HepG2 (cell line): ENCODE data around the gene KIF1C. TPM values are rescaled to one million over a fixed set of nuclear protein-coding genes. Genes with fewer than 3 reads are reported as not detected.

Experiments used
- ATAC-seq: fragments of 200-7000 bp; cut with Tn5 transposase; 3 replicates; pipeline ENCODE4 v1.9.1; 2020; ENCODE audit warnings: mild to moderate bottlenecking, moderate library complexity
- BruUV-seq: library from RNA; stranded (reverse); fragments of 400-500 nt; replicated peaks from 2 replicates; lab custom pipeline; 2021; lab: Mats Ljungman, UMichigan
- CTCF ChIA-PET: fragments of 300-600 bp; formaldehyde crosslinking; extraction: SDS; loops from one replicate; lab custom pipeline; 2021; ENCODE audit warnings: low total read pairs, inconsistent platforms, low intra/inter-chr PET ratio; lab: Yijun Ruan, JAX
- POLR2A ChIA-PET: fragments of 350-600 bp; sonication (Branson Sonifier 250); formaldehyde crosslinking; loops from one replicate; lab custom pipeline; 2020; ENCODE audit warnings: antibody characterized with exemption, inconsistent platforms; lab: Yijun Ruan, JAX
- DNase-seq: peaks from one replicate; pipeline ENCODE4 v3.0.0-alpha.2; 2015; ENCODE audit warnings: low spot score
- FAIRE-seq: peaks from 3 replicates; lab custom pipeline; 2011; peaks lifted over from hg19 to GRCh38; lab: Jason Lieb, UNC
- H2AFZ ChIP-seq: one replicate; pipeline ENCODE4 v1.6.1; 2011; ENCODE audit warnings: low read length, inconsistent platforms
- H3K27ac ChIP-seq: fragments of 300-600 bp; 3 replicates; pipeline ENCODE4 v1.8.0; 2011; ENCODE audit warnings: mixed run types, mild to moderate bottlenecking, mixed read lengths, low read length, inconsistent platforms; ENCODE audit not compliant: insufficient read depth; ENCODE audit errors: extremely low read length
- H3K27me3 ChIP-seq, 2 experiments: fragments of 200-600 bp in 1 of 2; 2 replicates in 1 of 2; 3 replicates in 1 of 2; pipeline versions ENCODE4 v1.6.0 to v1.8.0; 2011; ENCODE audit warnings: low read length in 2 of 2, mild to moderate bottlenecking in 2 of 2, moderate library complexity in 2 of 2, inconsistent platforms in 1 of 2; ENCODE audit not compliant: insufficient read depth in 2 of 2, control insufficient read depth in 1 of 2
- H3K36me3 ChIP-seq, 2 experiments: fragments of 200-600 bp in 1 of 2; replicated peaks in 1 of 2; 2 replicates in 1 of 2; 3 replicates in 1 of 2; pipeline versions ENCODE4 v1.5.1 to v1.8.0; 2011; ENCODE audit warnings: low read length in 2 of 2, inconsistent platforms in 1 of 2; ENCODE audit not compliant: insufficient read depth in 2 of 2, control insufficient read depth in 1 of 2
- H3K4me1 ChIP-seq: 2 replicates; pipeline ENCODE4 v1.5.1; 2012; ENCODE audit warnings: low read length, inconsistent platforms; ENCODE audit not compliant: insufficient read depth
- H3K4me2 ChIP-seq: 2 replicates; pipeline ENCODE4 v1.6.0; 2011; ENCODE audit warnings: low read depth, low read length, inconsistent platforms
- H3K4me3 ChIP-seq, 3 experiments: fragments of 200-600 bp in 1 of 3; sonication (generic), shearing (Covaris generic) in 1 of 3; replicated peaks in 1 of 3; 2 replicates each; pipeline ENCODE4 v1.5.1; 2011 to 2016; ENCODE audit warnings: low read length in 3 of 3, inconsistent platforms in 2 of 3, low read depth in 2 of 3, mild to moderate bottlenecking in 2 of 3, control low read depth in 1 of 3, mixed read lengths in 1 of 3; ENCODE audit not compliant: insufficient read depth in 1 of 3
- H3K79me2 ChIP-seq: one replicate; pipeline ENCODE4 v1.6.1; 2011; ENCODE audit warnings: low read length, inconsistent platforms; ENCODE audit not compliant: insufficient read depth
- H3K9ac ChIP-seq: 2 replicates; pipeline ENCODE4 v1.6.0; 2011; ENCODE audit warnings: mild to moderate bottlenecking, low read depth, low read length, inconsistent platforms; ENCODE audit not compliant: insufficient read depth
- H3K9me3 ChIP-seq: 2 replicates; pipeline ENCODE4 v1.5.1; 2012; ENCODE audit warnings: mild to moderate bottlenecking, low read length
- H4K20me1 ChIP-seq: 2 replicates; pipeline ENCODE4 v1.6.0; 2011; ENCODE audit warnings: inconsistent platforms, mild to moderate bottlenecking, low read length, moderate library complexity; ENCODE audit not compliant: insufficient read depth
- BCL6 ChIP-seq: IDR thresholded peaks from 2 replicates; pipeline ENCODE4 v1.6.1; 2016; ENCODE audit warnings: missing genetic modification reagents, missing compliant biosample characterization
- BCLAF1 ChIP-seq: fragments of 450-650 bp; IDR thresholded peaks from 2 replicates; pipeline ENCODE4 v1.6.1; 2017; ENCODE audit warnings: mild to moderate bottlenecking
- CEBPG ChIP-seq: IDR thresholded peaks from 2 replicates; pipeline ENCODE4 v1.6.1; 2016
- CSRNP1 ChIP-seq: sonication (generic); formaldehyde crosslinking; IDR thresholded peaks from 2 replicates; pipeline ENCODE4 v1.8.1; 2023; ENCODE audit warnings: mild to moderate bottlenecking, missing genetic modification reagents
- CTCF ChIP-seq: sonication (generic); formaldehyde crosslinking; IDR thresholded peaks from 2 replicates; pipeline ENCODE4 v1.5.0; 2020; ENCODE audit warnings: mild to moderate bottlenecking, missing genetic modification reagents, moderate library complexity
- ETV5 ChIP-seq: IDR thresholded peaks from 2 replicates; pipeline ENCODE4 v1.6.1; 2018; ENCODE audit warnings: missing biosample characterization, missing genetic modification reagents, inconsistent platforms, borderline replicate concordance
- HNF4G ChIP-seq, 2 experiments: sonication (generic) in 1 of 2; formaldehyde crosslinking in 1 of 2; IDR thresholded peaks; 2 replicates each; pipeline versions ENCODE4 v1.4.0 to v1.6.1; 2011 to 2020; ENCODE audit warnings: borderline replicate concordance in 2 of 2, low read depth in 2 of 2, mild to moderate bottlenecking in 2 of 2, low read length in 1 of 2, missing genetic modification reagents in 1 of 2, moderate library complexity in 1 of 2
- KLF6 ChIP-seq: IDR thresholded peaks from 2 replicates; pipeline ENCODE4 v1.8.0; 2016; ENCODE audit warnings: missing biosample characterization, missing genetic modification reagents
- MAF1 ChIP-seq: sonication (generic); formaldehyde crosslinking; IDR thresholded peaks from 2 replicates; pipeline ENCODE4 v1.5.0; 2020; ENCODE audit warnings: missing genetic modification reagents, borderline replicate concordance
- NFATC3 ChIP-seq: sonication (generic); formaldehyde crosslinking; IDR thresholded peaks from 2 replicates; pipeline ENCODE4 v1.5.1; 2020; ENCODE audit warnings: mild to moderate bottlenecking, missing genetic modification reagents
- SMARCE1 ChIP-seq: fragments of 450-650 bp; IDR thresholded peaks from 2 replicates; pipeline ENCODE4 v1.6.1; 2017; ENCODE audit warnings: borderline replicate concordance
- TARDBP ChIP-seq: sonication (generic); formaldehyde crosslinking; IDR thresholded peaks from 2 replicates; pipeline ENCODE4 v1.8.0; 2022; ENCODE audit warnings: mild to moderate bottlenecking, missing genetic modification reagents
- ZKSCAN8 ChIP-seq: IDR thresholded peaks from 2 replicates; pipeline ENCODE4 v1.6.1; 2016; ENCODE audit warnings: borderline replicate concordance, missing genetic modification reagents, missing compliant biosample characterization
- ZNF317 ChIP-seq: sonication (generic); formaldehyde crosslinking; IDR thresholded peaks from 2 replicates; pipeline ENCODE4 v1.5.0; 2020; ENCODE audit warnings: mild to moderate bottlenecking, missing genetic modification reagents
- ZNF326 ChIP-seq: sonication (generic); formaldehyde crosslinking; IDR thresholded peaks from 2 replicates; pipeline ENCODE4 v1.4.0; 2020; ENCODE audit warnings: missing genetic modification reagents, borderline replicate concordance
- ZNF362 ChIP-seq: sonication (generic); formaldehyde crosslinking; IDR thresholded peaks from 2 replicates; pipeline ENCODE4 v1.4.0; 2020; ENCODE audit warnings: missing genetic modification reagents, mild to moderate bottlenecking, borderline replicate concordance
- ZNF883 ChIP-seq: sonication (generic); formaldehyde crosslinking; IDR thresholded peaks from 2 replicates; pipeline ENCODE4 v1.5.1; 2020; ENCODE audit warnings: mild to moderate bottlenecking, missing genetic modification reagents; ENCODE audit errors: not compliant biosample characterization
- WGBS: methylation state at CpG from one replicate; pipeline ENCODE4 v1.1.6; 2017; ENCODE audit warnings: low lambda C conversion rate; 5-methylcytosine and 5-hydroxymethylcytosine counted together
- in situ Hi-C: cut with HindIII; loops from 2 replicates; pipeline ENCODE4 v1.10.0; 2017; ENCODE audit warnings: low pct_unique_long_range_greater_than_20kb; ENCODE audit not compliant: extremely low pct_ligation_motif_present
- intact Hi-C: fragments of 100-400 bp; cut with micrococcal nuclease; formaldehyde crosslinking; loops from one replicate; pipeline ENCODE4 v1.10.0; 2022; ENCODE audit not compliant: unreplicated experiment
- polyA plus RNA-seq, 8 experiments: library from polyadenylated mRNA; depleted of rRNA in 3 of 8; stranded (reverse) in 7 of 8; unstranded in 1 of 8; fragments of >200 nt; fragmentation: Illumina TruSeq in 4 of 8; extraction: Trizol in 4 of 8; gene quantifications; 2 replicates each; pipeline versions ENCODE4 v1.2.1 to v1.2.3, GENCODE V29; 2011 to 2016; ENCODE audit warnings: low read depth in 4 of 8, missing spikeins in 1 of 8, mixed read lengths in 1 of 8; ENCODE audit not compliant: insufficient read depth in 1 of 8
- total RNA-seq, 5 experiments: library from RNA; depleted of rRNA; stranded (reverse); fragments of >200 nt; fragmentation: Illumina TruSeq; extraction: Trizol; gene quantifications; 2 replicates each; pipeline ENCODE4 v1.2.3, GENCODE V29; 2016; ENCODE audit warnings: low read depth in 1 of 5

KIF1C gene
- total and polyA plus RNA-seq, 2 of the 13 experiments (the other 11 are each of a cell fraction or from before 2014, with no cell fraction given) = 70.0 to 104 TPM

GRCh38 chr17:5045496-5045895 lies 47.7 kb downstream of the KIF1C start:
- H3K9me3 ChIP-seq = no peaks in the 10 kb centered on the region
- H3K4me3 ChIP-seq = no peak overlapping the region
- H3K79me2 ChIP-seq = no peaks in the 10 kb centered on the region
- no peak overlapping the region for H2AFZ ChIP-seq
- FAIRE-seq (no peak), DNase-seq (no peak), ATAC-seq (peak; percentile 18; the same call in 2 of the 3 replicates)
- ChIA-PET POLR2A (no interaction called here), CTCF (no interaction called here)
- in situ Hi-C loops = no loop called here
- H3K27me3 ChIP-seq = no peaks in the 10 kb centered on the region; a peak in 1 of 5 replicates
- BruUV-seq = no TSS peak
- WGBS = 2% methylated on average over 6 of the region's 6 CpGs
- no peaks in the 10 kb centered on the region for H3K36me3 ChIP-seq
- H3K27ac ChIP-seq = no peak overlapping the region
- intact Hi-C loops = no loop called here
- H4K20me1 ChIP-seq = no peaks in the 10 kb centered on the region
- peaks cover 33% of the 10 kb centered on the region for H3K4me1 ChIP-seq
- no peak overlapping the region for H3K9ac ChIP-seq
- peak overlapping the region; percentile 5; the same call in 1 of the 2 replicates for H3K4me2 ChIP-seq
- no peak for TF ChIP-seq ZNF326 (CRISPR knock-in tag)
- no peak for TF ChIP-seq ETV5
- no peak for TF ChIP-seq ZNF317
- no peak for TF ChIP-seq ZKSCAN8 (CRISPR knock-in tag)
- no peak for TF ChIP-seq BCL6 (CRISPR knock-in tag)
- no peak for TF ChIP-seq NFATC3 (CRISPR knock-in tag)
- TF ChIP-seq KLF6 = no peak
- TF ChIP-seq MAF1 = no peak
- no peak for TF ChIP-seq BCLAF1
- TF ChIP-seq SMARCE1 = no peak
- TF ChIP-seq TARDBP (CRISPR knock-in tag) = no peak
- TF ChIP-seq ZNF362 (CRISPR knock-in tag) = peak; percentile 53; the same call in 1 of the 2 replicates
- no peak for TF ChIP-seq ZNF883
- no peak for TF ChIP-seq CEBPG
- TF ChIP-seq HNF4G (IDR thresholded peaks at IDR 0.05; ENCODE audit: borderline replicate concordance, low read depth, low read length) = 0 out of 2 replicates have a peak, but pooled peaks have one; percentile 4
- no peak for TF ChIP-seq HNF4G (CRISPR knock-in tag; IDR thresholded peaks at IDR 0.05; ENCODE audit: borderline replicate concordance, low read depth)
- TF ChIP-seq CTCF (CRISPR knock-in tag) = no peak
- TF ChIP-seq CSRNP1 (CRISPR knock-in tag) = no peak
